ENCODE measurements around the gene LPAR1. TPM values are rescaled to one million over a fixed set of nuclear protein-coding genes. Genes with fewer than 3 reads are reported as not detected.

The LPAR1 gene
- total RNA-seq, 4 donors from 2014 or later: 27.1 to 65.4 (median 47.6) TPM

DNA sequence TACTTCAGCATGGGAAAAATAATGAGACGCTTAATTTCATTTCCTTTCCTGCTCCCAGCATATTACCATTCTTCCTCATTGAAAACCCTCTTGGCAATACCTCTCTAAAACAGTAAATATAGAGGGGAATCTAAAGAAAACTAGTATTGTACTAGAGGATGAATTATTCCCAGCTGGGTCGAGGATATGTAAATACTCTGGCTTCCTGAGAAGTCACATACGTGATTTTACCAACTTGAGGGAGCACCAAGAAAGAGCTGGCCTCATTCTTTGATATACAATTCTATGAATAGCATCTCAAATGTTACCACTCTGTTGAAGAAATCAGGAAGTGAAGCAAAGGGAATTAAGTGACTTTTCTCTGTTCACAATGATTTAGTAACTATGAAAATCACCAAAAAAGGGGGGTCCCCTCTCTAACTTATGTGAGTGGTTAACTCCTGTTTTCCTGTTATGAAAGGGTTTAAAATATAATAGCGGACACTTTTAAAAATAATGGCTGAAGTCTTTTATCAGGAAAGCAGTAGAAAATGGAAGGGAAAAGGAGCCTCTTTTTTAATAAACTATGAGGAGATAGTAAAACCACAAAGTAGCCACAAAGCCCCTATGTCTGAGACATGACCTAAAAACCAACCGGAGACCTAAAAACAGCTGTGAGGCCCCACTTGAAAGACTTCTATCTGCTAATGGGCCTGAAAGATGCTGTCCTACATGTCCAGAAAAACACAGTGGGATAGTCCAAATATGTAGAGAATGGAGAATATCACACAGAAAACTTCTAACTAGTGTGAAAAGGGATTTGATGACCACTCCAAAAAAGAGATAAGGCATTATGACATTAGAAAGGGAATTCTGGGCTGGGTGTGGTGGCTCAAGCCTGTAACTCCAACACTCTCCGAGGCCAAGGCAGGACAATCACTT lies 42.6 kb downstream of the LPAR1 start:
- no peak for TF ChIP-seq POLR2AphosphoS5 (IDR thresholded peaks at IDR 0.05)
- TF ChIP-seq POLR2A (IDR thresholded peaks at IDR 0.05): no peak
- H3K9me3 ChIP-seq: peaks cover 0 to 4% (median 0%) of the 10 kb centered on the region in 3 donors
- WGBS, 2 donors (ENCODE audit: low coverage in 1 of 2): 50 to 61% methylated on average over 6 of the region's 6 CpGs
- no peaks in the 10 kb centered on the region for H3K36me3 ChIP-seq
- ATAC-seq: no peak
- peaks cover 0 to 30% (median 0%) of the 10 kb centered on the region in 3 donors for H3K4me1 ChIP-seq
- no peak overlapping the region for H3K4me3 ChIP-seq
- no peaks in the 10 kb centered on the region for H3K27me3 ChIP-seq
- H3K27ac ChIP-seq: peak overlapping the region in 3 of 4 donors; percentile 14 to 54 (median 50)

GRCh38 chr9:110994771-110995241 lies 43.5 kb downstream of the LPAR1 start:
- no peaks in the 10 kb centered on the region for H3K27me3 ChIP-seq
- no peak overlapping the region for H3K4me3 ChIP-seq
- peaks cover 0 to 4% (median 0%) of the 10 kb centered on the region in 3 donors for H3K9me3 ChIP-seq
- no peaks in the 10 kb centered on the region for H3K36me3 ChIP-seq
- no peak for ATAC-seq
- peaks cover 0 to 24% (median 0%) of the 10 kb centered on the region in 3 donors for H3K4me1 ChIP-seq
- H3K27ac ChIP-seq: peak overlapping the region in 2 of 4 donors; percentile 1 to 54
- peak; percentile 17 for TF ChIP-seq POLR2AphosphoS5 (IDR thresholded peaks at IDR 0.05)
- TF ChIP-seq, protein P1, sequence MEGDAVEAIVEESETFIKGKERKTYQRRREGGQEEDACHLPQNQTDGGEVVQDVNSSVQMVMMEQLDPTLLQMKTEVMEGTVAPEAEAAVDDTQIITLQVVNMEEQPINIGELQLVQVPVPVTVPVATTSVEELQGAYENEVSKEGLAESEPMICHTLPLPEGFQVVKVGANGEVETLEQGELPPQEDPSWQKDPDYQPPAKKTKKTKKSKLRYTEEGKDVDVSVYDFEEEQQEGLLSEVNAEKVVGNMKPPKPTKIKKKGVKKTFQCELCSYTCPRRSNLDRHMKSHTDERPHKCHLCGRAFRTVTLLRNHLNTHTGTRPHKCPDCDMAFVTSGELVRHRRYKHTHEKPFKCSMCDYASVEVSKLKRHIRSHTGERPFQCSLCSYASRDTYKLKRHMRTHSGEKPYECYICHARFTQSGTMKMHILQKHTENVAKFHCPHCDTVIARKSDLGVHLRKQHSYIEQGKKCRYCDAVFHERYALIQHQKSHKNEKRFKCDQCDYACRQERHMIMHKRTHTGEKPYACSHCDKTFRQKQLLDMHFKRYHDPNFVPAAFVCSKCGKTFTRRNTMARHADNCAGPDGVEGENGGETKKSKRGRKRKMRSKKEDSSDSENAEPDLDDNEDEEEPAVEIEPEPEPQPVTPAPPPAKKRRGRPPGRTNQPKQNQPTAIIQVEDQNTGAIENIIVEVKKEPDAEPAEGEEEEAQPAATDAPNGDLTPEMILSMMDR (IDR thresholded peaks at IDR 0.05): no peak
- WGBS, 2 donors (ENCODE audit: low coverage in 1 of 2): 60 to 66% methylated on average over 4 of the region's 4 CpGs

DNA sequence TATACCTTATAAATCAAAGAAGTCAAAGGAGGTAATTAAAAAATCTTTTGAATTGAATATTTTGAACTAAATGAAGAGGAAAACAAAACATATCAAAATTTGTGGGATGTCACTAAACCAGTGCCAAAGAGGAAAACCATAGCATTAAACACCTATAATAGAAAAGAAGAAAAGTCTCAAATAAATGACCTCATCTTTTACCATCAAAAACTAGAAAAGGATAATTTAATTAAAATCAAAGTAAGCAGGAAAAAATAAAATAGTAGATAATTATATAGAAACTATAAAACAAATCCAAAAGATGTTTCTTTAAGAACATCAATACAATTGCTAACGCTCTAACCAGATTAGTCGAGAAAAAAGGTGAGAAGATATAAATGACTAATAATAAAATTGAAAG lies 47.8 kb downstream of the LPAR1 start:
- Histone ChIP-seq H3K27me3 (no peaks in the 10 kb centered on the region), H3K27ac (no peak overlapping the region), H3K4me1 (peaks cover 0 to 8% (median 0%) of the 10 kb centered on the region in 3 donors), H3K4me3 (no peak overlapping the region), H3K36me3 (no peaks in the 10 kb centered on the region), H3K9me3 (no peaks in the 10 kb centered on the region)
- 87 to 100% methylated on average over 1 to 2 of the region's 2 CpGs for WGBS, 2 donors (ENCODE audit: low coverage in 1 of 2)
- no peak for ATAC-seq
- no peak for TF ChIP-seq EP300 (IDR thresholded peaks at IDR 0.05)
- TF ChIP-seq POLR2AphosphoS5 (IDR thresholded peaks at IDR 0.05): no peak
- TF ChIP-seq POLR2A (IDR thresholded peaks at IDR 0.05): no peak
- TF ChIP-seq, protein P1 (IDR thresholded peaks at IDR 0.05): no peak

DNA sequence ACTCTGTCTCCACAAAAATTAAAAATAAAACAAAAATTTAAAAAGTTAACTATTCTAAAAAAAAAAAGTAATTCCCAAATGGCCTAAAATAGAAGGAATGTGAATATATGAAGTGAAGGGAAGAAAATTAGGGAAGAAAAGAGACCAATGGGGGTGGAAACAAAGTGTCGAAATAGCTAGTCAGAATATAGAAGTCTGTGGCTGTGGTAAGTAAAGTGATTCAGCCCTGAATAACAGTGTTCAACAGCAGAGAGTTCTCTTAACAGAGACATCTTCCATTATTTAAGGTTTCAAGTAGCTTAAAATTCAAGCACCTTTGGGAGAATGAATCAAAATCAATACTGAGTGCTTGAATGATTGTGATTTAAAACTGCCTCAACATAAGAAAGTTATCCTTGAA lies 51.7 kb downstream of the LPAR1 start:
- TF ChIP-seq POLR2AphosphoS5 (IDR thresholded peaks at IDR 0.05) (no peak), POLR2A (IDR thresholded peaks at IDR 0.05) (no peak), EP300 (IDR thresholded peaks at IDR 0.05) (no peak)
- TF ChIP-seq, protein P1 (IDR thresholded peaks at IDR 0.05): no peak
- H3K9me3 ChIP-seq: no peaks in the 10 kb centered on the region
- no peaks in the 10 kb centered on the region for H3K27me3 ChIP-seq
- ATAC-seq: no peak
- H3K4me3 ChIP-seq: no peak overlapping the region
- H3K36me3 ChIP-seq: no peaks in the 10 kb centered on the region
- 75 to 86% methylated on average over 1 of the region's 1 CpG for WGBS, 2 donors (ENCODE audit: low coverage in 1 of 2)
- H3K4me1 ChIP-seq: no peaks in the 10 kb centered on the region
- no peak overlapping the region for H3K27ac ChIP-seq

DNA sequence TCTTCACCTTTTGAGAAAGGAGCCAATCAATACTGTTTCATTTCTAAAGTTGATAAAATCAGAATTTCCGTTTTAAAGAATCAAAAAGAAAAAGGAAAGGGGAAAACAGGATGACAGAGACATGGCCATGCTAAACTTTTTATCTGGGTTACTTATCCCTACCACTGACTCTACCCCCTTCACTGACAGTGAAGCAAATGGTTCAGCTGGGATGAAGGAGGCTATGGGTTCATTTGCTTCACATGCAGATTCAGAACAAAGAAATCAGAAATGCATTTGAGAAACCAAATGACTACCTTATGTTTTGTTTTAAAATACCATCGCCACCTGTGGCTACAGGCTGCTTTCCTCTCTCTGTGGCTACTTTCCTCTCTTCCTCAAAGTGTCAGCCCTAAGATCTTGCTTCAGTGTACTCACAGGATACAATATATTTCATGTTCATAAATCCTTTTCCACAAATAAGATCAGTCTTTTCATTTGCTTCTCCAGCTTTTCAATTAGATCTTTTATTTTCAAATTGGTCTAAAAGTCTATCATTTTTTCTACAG lies 53.3 kb downstream of the LPAR1 start:
- Histone ChIP-seq H3K9me3 (no peaks in the 10 kb centered on the region), H3K4me3 (no peak overlapping the region), H3K27ac (no peak overlapping the region), H3K36me3 (no peaks in the 10 kb centered on the region), H3K27me3 (no peaks in the 10 kb centered on the region), H3K4me1 (peaks cover 0 to 2% (median 0%) of the 10 kb centered on the region in 3 donors)
- WGBS, 2 donors (ENCODE audit: low coverage in 1 of 2): 52 to 90% methylated on average over 2 of the region's 2 CpGs
- no peak for TF ChIP-seq POLR2A (IDR thresholded peaks at IDR 0.05)
- TF ChIP-seq POLR2AphosphoS5 (IDR thresholded peaks at IDR 0.05): no peak
- no peak for TF ChIP-seq EP300 (IDR thresholded peaks at IDR 0.05)
- TF ChIP-seq, protein P1 (IDR thresholded peaks at IDR 0.05): no peak
- ATAC-seq: no peak
